ENCODE measurements around the gene GRM1. TPM values are rescaled to one million over a fixed set of nuclear protein-coding genes. Genes with fewer than 3 reads are reported as not detected.

Gene GRM1
- total RNA-seq, 1 donor from 2014 or later, result not detected

DNA sequence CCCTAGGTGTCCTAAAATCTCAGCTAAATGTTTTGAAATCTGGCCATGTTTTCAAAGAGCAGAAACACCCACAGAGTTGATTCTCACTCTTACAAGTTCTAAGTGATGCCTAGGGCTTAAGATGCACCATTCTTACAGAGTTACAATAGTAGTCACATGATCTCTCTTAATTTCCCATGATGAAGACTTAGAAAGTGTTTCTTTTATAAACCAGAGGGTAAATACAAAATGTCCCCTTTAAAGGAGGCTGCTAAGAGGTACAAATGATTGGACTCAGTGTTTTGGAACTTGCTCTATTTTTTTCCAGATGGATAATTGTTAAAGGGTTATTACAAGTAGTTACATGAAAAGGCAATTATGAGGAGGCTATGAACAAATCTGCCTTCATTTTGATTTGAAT lies 244.6 kb downstream of the GRM1 start:
- DNase-seq (ENCODE audit: low read depth), result no peak
- TF ChIP-seq, protein P1, sequence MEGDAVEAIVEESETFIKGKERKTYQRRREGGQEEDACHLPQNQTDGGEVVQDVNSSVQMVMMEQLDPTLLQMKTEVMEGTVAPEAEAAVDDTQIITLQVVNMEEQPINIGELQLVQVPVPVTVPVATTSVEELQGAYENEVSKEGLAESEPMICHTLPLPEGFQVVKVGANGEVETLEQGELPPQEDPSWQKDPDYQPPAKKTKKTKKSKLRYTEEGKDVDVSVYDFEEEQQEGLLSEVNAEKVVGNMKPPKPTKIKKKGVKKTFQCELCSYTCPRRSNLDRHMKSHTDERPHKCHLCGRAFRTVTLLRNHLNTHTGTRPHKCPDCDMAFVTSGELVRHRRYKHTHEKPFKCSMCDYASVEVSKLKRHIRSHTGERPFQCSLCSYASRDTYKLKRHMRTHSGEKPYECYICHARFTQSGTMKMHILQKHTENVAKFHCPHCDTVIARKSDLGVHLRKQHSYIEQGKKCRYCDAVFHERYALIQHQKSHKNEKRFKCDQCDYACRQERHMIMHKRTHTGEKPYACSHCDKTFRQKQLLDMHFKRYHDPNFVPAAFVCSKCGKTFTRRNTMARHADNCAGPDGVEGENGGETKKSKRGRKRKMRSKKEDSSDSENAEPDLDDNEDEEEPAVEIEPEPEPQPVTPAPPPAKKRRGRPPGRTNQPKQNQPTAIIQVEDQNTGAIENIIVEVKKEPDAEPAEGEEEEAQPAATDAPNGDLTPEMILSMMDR (conservative IDR thresholded peaks at IDR 0.05; ENCODE audit: low read depth, low read length), result no peak
- no peak overlapping the region for H3K4me3 ChIP-seq (ENCODE audit: low read depth, low read length)

DNA sequence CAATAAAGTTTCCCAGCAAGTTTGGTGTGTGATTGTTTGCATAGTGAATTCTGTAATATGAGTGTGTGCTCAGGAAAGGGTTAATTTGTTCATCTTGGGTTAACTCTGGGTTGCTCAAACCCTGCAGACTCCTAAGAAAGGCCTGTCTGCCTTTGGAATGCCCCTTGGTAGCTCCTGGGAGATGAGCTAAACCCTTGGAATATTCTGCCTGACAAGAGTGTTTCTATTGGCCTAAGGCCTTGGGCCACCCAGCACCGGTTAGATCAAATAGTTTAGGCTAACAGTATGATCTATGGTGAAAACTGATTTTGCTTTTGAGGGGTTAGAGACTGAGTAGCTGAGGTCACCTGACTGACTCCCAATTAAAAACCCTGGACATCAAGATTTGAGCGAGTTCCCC lies 248.3 kb downstream of the GRM1 start:
- TF ChIP-seq, protein P1 (conservative IDR thresholded peaks at IDR 0.05; ENCODE audit: low read depth, low read length), result no peak
- DNase-seq (ENCODE audit: low read depth), result no peak
- no peak overlapping the region for H3K4me3 ChIP-seq (ENCODE audit: low read depth, low read length)

- TF ChIP-seq, protein P1 (conservative IDR thresholded peaks at IDR 0.05; ENCODE audit: low read depth, low read length), result no peak
- no peak for DNase-seq (ENCODE audit: low read depth)
- no peak overlapping the region for H3K4me3 ChIP-seq (ENCODE audit: low read depth, low read length)
Measured at GRCh38 chr6:146281651-146282362, 252.9 kb downstream of the GRM1 start.

- no peak for DNase-seq (ENCODE audit: low read depth)
- TF ChIP-seq, protein P1 (conservative IDR thresholded peaks at IDR 0.05; ENCODE audit: low read depth, low read length), result no peak
- no peak overlapping the region for H3K4me3 ChIP-seq (ENCODE audit: low read depth, low read length)
Measured at GRCh38 chr6:146282837-146283236, 254.0 kb downstream of the GRM1 start.

DNA sequence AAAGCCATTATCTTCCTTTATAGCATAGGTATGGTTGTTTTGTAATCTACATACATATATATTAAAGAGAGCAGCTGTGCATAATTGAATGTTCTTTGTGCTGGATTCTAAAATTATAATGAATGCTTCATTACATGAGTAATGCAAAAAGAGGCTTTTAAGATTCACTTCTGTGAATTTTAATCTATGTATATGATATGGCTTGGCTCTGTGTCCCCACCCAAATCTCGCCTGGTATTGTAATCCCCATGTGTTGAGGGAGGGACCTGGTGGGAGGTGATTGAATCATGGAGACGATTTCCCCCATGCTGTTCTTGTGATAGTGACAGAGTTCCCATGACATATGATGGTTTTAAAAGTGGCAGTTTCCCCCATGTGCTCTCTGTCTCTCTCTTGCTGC lies 255.4 kb downstream of the GRM1 start:
- no peak overlapping the region for H3K4me3 ChIP-seq (ENCODE audit: low read depth, low read length)
- DNase-seq (ENCODE audit: low read depth), result no peak
- TF ChIP-seq, protein P1 (conservative IDR thresholded peaks at IDR 0.05; ENCODE audit: low read depth, low read length), result no peak

DNA sequence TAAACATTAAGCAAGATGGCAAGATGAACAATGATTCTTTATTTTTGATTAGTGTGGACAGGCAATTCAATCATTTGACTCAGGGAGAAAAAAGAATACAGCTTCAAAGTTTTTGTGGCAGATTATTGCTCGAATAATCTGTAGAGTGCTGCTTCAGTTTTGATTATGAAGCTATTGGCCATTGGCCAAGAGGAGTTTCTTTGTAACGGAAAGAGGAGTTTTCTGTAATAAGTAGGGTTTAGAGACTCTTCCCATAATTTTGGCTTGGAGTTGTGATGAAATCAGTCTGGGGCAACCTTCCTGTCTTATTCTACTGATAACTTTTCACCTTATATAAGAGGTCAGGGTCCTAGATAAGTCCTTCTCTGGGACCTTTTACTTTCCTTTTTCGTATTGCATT lies 258.1 kb downstream of the GRM1 start:
- DNase-seq (ENCODE audit: low read depth), result no peak
- TF ChIP-seq, protein P1 (conservative IDR thresholded peaks at IDR 0.05; ENCODE audit: low read depth, low read length), result no peak

More for the DNA sequence above, 258.1 kb downstream of the GRM1 start:
- H3K4me3 ChIP-seq (ENCODE audit: low read depth, low read length), result no peak overlapping the region
